Measurements from ENCODE around the gene PRUNE2.

GRCh38 chr9:76756941-76757673 is 148.8 kb downstream of the PRUNE2 start:
- TF ChIP-seq CTCF (IDR thresholded peaks at IDR 0.05) (no peak), POLR2A (IDR thresholded peaks at IDR 0.05) (no peak)

Data from lower leg skin (tissue), 3 donors.